SH-SY5Y (cell line): Measurements from ENCODE around the gene ERICH3.

Source experiments
- GATA2 ChIP-seq: IDR thresholded peaks from 2 replicates; pipeline ENCODE4 v1.6.1; 2011; ENCODE audit warnings: mild to moderate bottlenecking, low read depth, low read length
- GATA3 ChIP-seq: IDR thresholded peaks from 2 replicates; pipeline ENCODE4 v1.6.1; 2011; ENCODE audit warnings: low read depth, mild to moderate bottlenecking, low read length, moderate library complexity

ERICH3 gene

DNA sequence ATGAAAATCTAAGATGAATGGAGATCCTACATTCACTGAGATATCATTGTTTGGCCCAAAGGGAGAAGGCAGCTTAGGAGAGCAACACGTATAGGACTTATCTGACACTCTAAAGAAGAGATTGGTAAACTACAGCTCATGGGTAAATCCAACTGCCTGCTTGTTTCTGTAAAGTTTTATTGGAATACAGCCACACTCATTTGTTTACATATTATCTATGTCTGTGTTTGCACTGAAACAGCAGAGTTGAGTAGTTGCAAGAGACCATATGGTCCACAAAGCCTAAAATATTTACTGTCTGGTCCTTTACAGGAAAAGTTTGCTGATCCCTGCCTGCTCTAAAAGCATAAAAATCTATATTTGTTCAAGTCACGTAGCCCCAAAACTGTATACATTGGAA, 146.9 kb downstream of the ERICH3 start:
- TF ChIP-seq GATA2 (no peak), GATA3 (no peak)

GRCh38 chr1:74523873-74524480, 149.6 kb downstream of the ERICH3 start:
- TF ChIP-seq GATA3 (no peak), GATA2 (no peak)

DNA sequence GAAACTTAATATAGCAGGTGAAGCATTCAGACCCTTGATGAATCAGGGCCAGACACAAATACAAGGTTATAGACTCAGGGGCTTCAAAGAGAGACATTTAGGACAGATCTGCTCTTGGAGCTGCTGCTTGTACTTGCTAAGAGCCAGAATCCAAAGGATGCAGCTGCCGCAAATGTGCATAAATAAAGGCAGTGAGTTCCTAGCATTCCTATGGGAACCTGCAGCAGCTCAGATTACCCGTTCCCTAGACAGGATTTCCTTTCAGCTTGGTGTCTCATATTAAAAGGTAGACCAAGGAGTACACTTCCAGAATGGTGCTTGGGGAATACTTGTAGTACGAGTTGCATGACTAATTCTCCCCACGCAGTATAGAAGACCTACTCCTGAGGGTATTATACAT, 151.4 kb downstream of the ERICH3 start:
- TF ChIP-seq GATA3: no peak
- no peak for TF ChIP-seq GATA2
